Measurements from ENCODE around the gene CDT1. TPM values are rescaled to one million over a fixed set of nuclear protein-coding genes. Genes with fewer than 3 reads are reported as not detected.

CDT1 gene
- total RNA-seq, 1 experiment from 2014 or later, result 154 TPM

- TF ChIP-seq HMGXB4 (CRISPR knock-in tag; IDR thresholded peaks at IDR 0.05) (0 out of 2 replicates have a peak, but pooled peaks have one; percentile 2), NFYB (CRISPR knock-in tag; conservative IDR thresholded peaks at IDR 0.05; ENCODE audit: low read depth) (no peak)
- DNase-seq (ENCODE audit: low spot score) (no peak), ATAC-seq (no peak)
- CTCF ChIA-PET, result interaction anchor here (1.2 to 5.5 kb wide), 6 partner anchors 10 to 401 kb away, joined by 3 to 32 read pairs (median 10); partner anchors contain the start of genes GALNS, TRAPPC2L and ZNF778
- Mint-ChIP-seq H3K36me3 (no peaks in the 10 kb centered on the region), H3K27me3 (ENCODE audit: low read depth) (no peaks in the 10 kb centered on the region), H3K4me3 (no peak overlapping the region), H3K9me3 (no peaks in the 10 kb centered on the region), H3K4me1 (peaks cover 4% of the 10 kb centered on the region), H3K27ac (no peak overlapping the region)
- POLR2A ChIA-PET, result no interaction called here
Measured at GRCh38 chr16:88816736-88817535, 13.3 kb downstream of the CDT1 start.

GRCh38 chr16:88817785-88818574, 14.4 kb downstream of the CDT1 start:
- DNase-seq (ENCODE audit: low spot score) (no peak), ATAC-seq (no peak)
- Mint-ChIP-seq H3K4me1 (peaks cover 4% of the 10 kb centered on the region), H3K9me3 (no peaks in the 10 kb centered on the region), H3K27me3 (ENCODE audit: low read depth) (no peaks in the 10 kb centered on the region), H3K4me3 (no peak overlapping the region), H3K27ac (no peak overlapping the region; the same call in 1 of the 2 replicates), H3K36me3 (no peaks in the 10 kb centered on the region)
- CTCF ChIA-PET, result interaction anchor here (0.6 to 5.5 kb wide), 4 partner anchors 63 to 349 kb away, joined by 3 to 32 read pairs (median 4); no protein-coding TSS in a partner anchor
- TF ChIP-seq GTF2I (CRISPR knock-in tag; conservative IDR thresholded peaks at IDR 0.05), result no peak
- TF ChIP-seq ATF1 (CRISPR knock-in tag; IDR thresholded peaks at IDR 0.05), result no peak
- POLR2A ChIA-PET, result no interaction called here

GRCh38 chr16:88818575-88818874, 14.9 kb downstream of the CDT1 start:
- ATAC-seq, result no peak
- TF ChIP-seq MLX (CRISPR knock-in tag; IDR thresholded peaks at IDR 0.05) (no peak), GABPB1 (CRISPR knock-in tag; IDR thresholded peaks at IDR 0.05) (no peak), TCF7 (CRISPR knock-in tag; IDR thresholded peaks at IDR 0.05; ENCODE audit: low read depth) (no peak), HMGXB4 (CRISPR knock-in tag; IDR thresholded peaks at IDR 0.05) (no peak), ZNF281 (CRISPR knock-in tag; IDR thresholded peaks at IDR 0.05) (no peak), CTCF (IDR thresholded peaks at IDR 0.05) (no peak), ZNF532 (CRISPR knock-in tag; IDR thresholded peaks at IDR 0.05; ENCODE audit: borderline replicate concordance) (no peak), ZNF263 (CRISPR knock-in tag; IDR thresholded peaks at IDR 0.05; ENCODE audit: low read depth) (no peak), CREM (CRISPR knock-in tag; IDR thresholded peaks at IDR 0.05) (no peak), MXD4 (CRISPR knock-in tag; IDR thresholded peaks at IDR 0.05; ENCODE audit: borderline replicate concordance) (no peak), GRHL2 (CRISPR knock-in tag; IDR thresholded peaks at IDR 0.05; ENCODE audit: insufficient replicate concordance, severe bottlenecking) (no peak)
- H3K4me1 Mint-ChIP-seq, result peaks cover 4% of the 10 kb centered on the region
- no peaks in the 10 kb centered on the region for H3K36me3 Mint-ChIP-seq
- peak overlapping the region; percentile 10; the same call in 1 of the 2 replicates for H3K27ac Mint-ChIP-seq
- CTCF ChIA-PET, result interaction anchor here (0.9 to 5.5 kb wide), 4 partner anchors 63 to 349 kb away, joined by 3 to 32 read pairs (median 4); no protein-coding TSS in a partner anchor
- no peaks in the 10 kb centered on the region for H3K27me3 Mint-ChIP-seq (ENCODE audit: low read depth)
- POLR2A ChIA-PET, result no interaction called here
- no peak for DNase-seq (ENCODE audit: low spot score)
- H3K4me3 Mint-ChIP-seq, result no peak overlapping the region
- H3K9me3 Mint-ChIP-seq, result no peaks in the 10 kb centered on the region

All from WTC11 (cell line).